ENCODE measurements around the gene VTI1B.
"Not testable (repeated sequence)": the region's sequence is repeated elsewhere in the genome, so short reads cannot be mapped to it uniquely, and the experiment has no call there.

Gene VTI1B

GRCh38 chr14:67674480-67675218 lies at the start of gene VTI1B:
Gene VTI1B (minus strand): TSS chr14:67674632. CDS start chr14:67674489, 143 bp downstream.
- peak; percentile 75 for DNase-seq

- DNase-seq = no peak
These were observed 47.9 kb upstream of the VTI1B start for GRCh38 chr14:67722293-67722692.

GRCh38 chr14:67721875-67722274 lies 47.4 kb upstream of the VTI1B start:
- DNase-seq = no peak

GRCh38 chr14:67719866-67720265 lies 45.4 kb upstream of the VTI1B start:
- DNase-seq = no peak

- not testable (repeated sequence) for DNase-seq
These were observed 45.0 kb upstream of the VTI1B start for GRCh38 chr14:67719385-67719784.

GRCh38 chr14:67718265-67718664 lies 43.8 kb upstream of the VTI1B start:
- DNase-seq = no peak

GRCh38 chr14:67717048-67717447 lies 42.6 kb upstream of the VTI1B start:
- no peak for DNase-seq

- no peak for DNase-seq
These were observed 35.8 kb upstream of the VTI1B start for GRCh38 chr14:67710209-67710608.

- not testable (repeated sequence) for DNase-seq
These were observed 35.4 kb upstream of the VTI1B start for GRCh38 chr14:67709796-67710195.

GRCh38 chr14:67709346-67709745 lies 34.9 kb upstream of the VTI1B start:
- not testable (repeated sequence) for DNase-seq

- DNase-seq = no peak
These were observed 30.8 kb upstream of the VTI1B start for GRCh38 chr14:67705211-67705610.

GRCh38 chr14:67704484-67705089 lies 30.2 kb upstream of the VTI1B start:
- DNase-seq = no peak

- no peak for DNase-seq
These were observed 29.6 kb upstream of the VTI1B start for GRCh38 chr14:67703997-67704396.

GRCh38 chr14:67701492-67701891 lies 27.1 kb upstream of the VTI1B start, which contains the start of gene RDH12:
Gene RDH12 (plus strand): TSS chr14:67701886. CDS start chr14:67722643, 20,757 bp downstream.
- DNase-seq = not testable (repeated sequence)

GRCh38 chr14:67698179-67698578 lies 23.7 kb upstream of the VTI1B start:
- DNase-seq = no peak

GRCh38 chr14:67697006-67697405 lies 22.6 kb upstream of the VTI1B start:
- DNase-seq = no peak

- DNase-seq = peak; percentile 88
These were observed 21.0 kb upstream of the VTI1B start, which contains the start of gene RDH11 for GRCh38 chr14:67695394-67695949. Gene RDH11 (minus strand): TSS chr14:67695764. CDS start chr14:67695703, 61 bp downstream.

- DNase-seq = peak; percentile 85
These were observed 20.5 kb upstream of the VTI1B start for GRCh38 chr14:67694791-67695393.

- DNase-seq = no peak
These were observed 15.6 kb upstream of the VTI1B start for GRCh38 chr14:67690011-67690410.

GRCh38 chr14:67683842-67684241 lies 9.4 kb upstream of the VTI1B start:
- DNase-seq = no peak

GRCh38 chr14:67680941-67681340 lies 6.5 kb upstream of the VTI1B start:
- DNase-seq = no peak

GRCh38 chr14:67680121-67680602 lies 5.7 kb upstream of the VTI1B start:
- peak; percentile 15 for DNase-seq

GRCh38 chr14:67679006-67679405 lies 4.6 kb upstream of the VTI1B start:
- DNase-seq = no peak
